GM12878 (cell line): Measurements from ENCODE around the gene CXXC5.

Experiments
- BCL11A ChIP-seq: IDR thresholded peaks from 2 replicates; pipeline ENCODE4 v1.6.1; 2011; ENCODE audit warnings: low read depth, low read length
- CREB1 ChIP-seq: IDR thresholded peaks from 2 replicates; pipeline ENCODE4 v1.6.1; 2012; ENCODE audit warnings: low read depth, mild to moderate bottlenecking, inconsistent platforms
- SP1 ChIP-seq: IDR thresholded peaks from one replicate; pipeline ENCODE4 v1.6.1; 2011; ENCODE audit warnings: low read depth, low read length
- TF ChIP-seq, protein P1 (sequence below): fragments of 450-650 bp; IDR thresholded peaks from 2 replicates; pipeline ENCODE4 v1.6.1; 2017; ENCODE audit warnings: antibody characterized with exemption, mild to moderate bottlenecking, moderate library complexity

GRCh38 chr5:139670369-139671095 is 22.4 kb downstream of the CXXC5 start:
- TF ChIP-seq, protein P1, sequence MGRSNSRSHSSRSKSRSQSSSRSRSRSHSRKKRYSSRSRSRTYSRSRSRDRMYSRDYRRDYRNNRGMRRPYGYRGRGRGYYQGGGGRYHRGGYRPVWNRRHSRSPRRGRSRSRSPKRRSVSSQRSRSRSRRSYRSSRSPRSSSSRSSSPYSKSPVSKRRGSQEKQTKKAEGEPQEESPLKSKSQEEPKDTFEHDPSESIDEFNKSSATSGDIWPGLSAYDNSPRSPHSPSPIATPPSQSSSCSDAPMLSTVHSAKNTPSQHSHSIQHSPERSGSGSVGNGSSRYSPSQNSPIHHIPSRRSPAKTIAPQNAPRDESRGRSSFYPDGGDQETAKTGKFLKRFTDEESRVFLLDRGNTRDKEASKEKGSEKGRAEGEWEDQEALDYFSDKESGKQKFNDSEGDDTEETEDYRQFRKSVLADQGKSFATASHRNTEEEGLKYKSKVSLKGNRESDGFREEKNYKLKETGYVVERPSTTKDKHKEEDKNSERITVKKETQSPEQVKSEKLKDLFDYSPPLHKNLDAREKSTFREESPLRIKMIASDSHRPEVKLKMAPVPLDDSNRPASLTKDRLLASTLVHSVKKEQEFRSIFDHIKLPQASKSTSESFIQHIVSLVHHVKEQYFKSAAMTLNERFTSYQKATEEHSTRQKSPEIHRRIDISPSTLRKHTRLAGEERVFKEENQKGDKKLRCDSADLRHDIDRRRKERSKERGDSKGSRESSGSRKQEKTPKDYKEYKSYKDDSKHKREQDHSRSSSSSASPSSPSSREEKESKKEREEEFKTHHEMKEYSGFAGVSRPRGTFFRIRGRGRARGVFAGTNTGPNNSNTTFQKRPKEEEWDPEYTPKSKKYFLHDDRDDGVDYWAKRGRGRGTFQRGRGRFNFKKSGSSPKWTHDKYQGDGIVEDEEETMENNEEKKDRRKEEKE, result no peak
- no peak for TF ChIP-seq BCL11A
- TF ChIP-seq SP1, result no peak
- TF ChIP-seq CREB1, result no peak
